Osteocyte (in vitro differentiated cells): ENCODE results near the gene EPB41L2. TPM values are rescaled to one million over a fixed set of nuclear protein-coding genes. Genes with fewer than 3 reads are reported as not detected.
A peak's percentile ranks its signal among the peaks of the same experiment; 100 is the strongest.

Experiments used
- DNase-seq: peaks from one replicate; pipeline ENCODE4 v3.0.0; 2021; ENCODE audit warnings: mixed read lengths; ENCODE audit not compliant: unreplicated experiment; ENCODE audit errors: extremely low spot score
- H3K27ac Mint-ChIP-seq: one replicate; pipeline ENCODE4 v1.8.0; 2021; ENCODE audit warnings: mild to moderate bottlenecking, mixed read lengths; ENCODE audit not compliant: unreplicated experiment
- H3K27me3 Mint-ChIP-seq: one replicate; pipeline ENCODE4 v1.8.0; 2021; ENCODE audit warnings: mixed read lengths; ENCODE audit not compliant: unreplicated experiment
- H3K36me3 Mint-ChIP-seq: one replicate; pipeline ENCODE4 v1.8.0; 2021; ENCODE audit warnings: mixed read lengths; ENCODE audit not compliant: unreplicated experiment
- H3K4me1 Mint-ChIP-seq: one replicate; pipeline ENCODE4 v1.8.0; 2021; ENCODE audit warnings: mixed read lengths; ENCODE audit not compliant: unreplicated experiment
- H3K4me3 Mint-ChIP-seq: one replicate; pipeline ENCODE4 v1.8.0; 2021; ENCODE audit warnings: mild to moderate bottlenecking, moderate library complexity, mixed read lengths; ENCODE audit not compliant: unreplicated experiment
- H3K9me3 Mint-ChIP-seq: one replicate; pipeline ENCODE4 v1.8.0; 2021; ENCODE audit warnings: mixed read lengths; ENCODE audit not compliant: unreplicated experiment
- total RNA-seq: library from RNA; stranded (reverse); gene quantifications from 2 replicates; pipeline ENCODE4 v1.2.1, GENCODE V29; 2021
- TF ChIP-seq, protein P1 (sequence below): fragments of 200-600 bp; sonication (generic); IDR thresholded peaks from 2 replicates; pipeline ENCODE4 v1.5.0; 2021; ENCODE audit warnings: antibody characterized with exemption, mild to moderate bottlenecking, moderate library complexity

The EPB41L2 gene
- total RNA-seq, 1 donor from 2014 or later = 65.3 TPM

DNA sequence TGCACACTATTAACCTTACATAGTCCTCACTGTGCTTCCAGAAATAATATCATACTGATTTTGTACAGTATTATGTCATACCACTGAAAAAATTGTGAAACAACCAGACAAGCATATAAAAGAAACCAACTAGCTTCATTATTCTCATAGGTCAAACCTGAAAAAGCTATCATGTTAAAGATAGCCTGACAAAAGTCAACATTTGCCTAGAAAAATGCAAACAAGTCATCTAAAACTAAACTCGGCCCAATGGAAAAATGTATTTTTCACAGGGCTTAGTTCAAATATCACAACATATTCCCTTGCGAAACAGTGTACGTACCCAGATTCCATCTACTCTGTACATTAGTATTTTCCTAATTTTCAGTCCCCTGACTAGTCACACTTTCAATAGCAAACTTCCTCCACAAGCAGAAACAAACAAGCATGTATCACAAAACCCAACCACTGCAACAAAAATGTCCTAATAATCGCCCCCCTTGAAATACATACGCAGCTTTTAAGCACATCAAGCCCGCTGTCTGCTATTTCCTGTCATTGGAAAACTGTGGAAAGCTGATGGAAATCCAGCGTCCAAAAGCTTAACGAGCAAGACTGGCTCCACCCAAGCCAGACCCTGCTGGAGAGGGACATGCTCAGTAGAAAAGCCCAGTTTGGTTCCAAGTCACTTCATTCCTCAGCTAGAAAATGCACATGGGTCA lies 93.1 kb downstream of the EPB41L2 start:
- TF ChIP-seq, protein P1, sequence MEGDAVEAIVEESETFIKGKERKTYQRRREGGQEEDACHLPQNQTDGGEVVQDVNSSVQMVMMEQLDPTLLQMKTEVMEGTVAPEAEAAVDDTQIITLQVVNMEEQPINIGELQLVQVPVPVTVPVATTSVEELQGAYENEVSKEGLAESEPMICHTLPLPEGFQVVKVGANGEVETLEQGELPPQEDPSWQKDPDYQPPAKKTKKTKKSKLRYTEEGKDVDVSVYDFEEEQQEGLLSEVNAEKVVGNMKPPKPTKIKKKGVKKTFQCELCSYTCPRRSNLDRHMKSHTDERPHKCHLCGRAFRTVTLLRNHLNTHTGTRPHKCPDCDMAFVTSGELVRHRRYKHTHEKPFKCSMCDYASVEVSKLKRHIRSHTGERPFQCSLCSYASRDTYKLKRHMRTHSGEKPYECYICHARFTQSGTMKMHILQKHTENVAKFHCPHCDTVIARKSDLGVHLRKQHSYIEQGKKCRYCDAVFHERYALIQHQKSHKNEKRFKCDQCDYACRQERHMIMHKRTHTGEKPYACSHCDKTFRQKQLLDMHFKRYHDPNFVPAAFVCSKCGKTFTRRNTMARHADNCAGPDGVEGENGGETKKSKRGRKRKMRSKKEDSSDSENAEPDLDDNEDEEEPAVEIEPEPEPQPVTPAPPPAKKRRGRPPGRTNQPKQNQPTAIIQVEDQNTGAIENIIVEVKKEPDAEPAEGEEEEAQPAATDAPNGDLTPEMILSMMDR = no peak
- DNase-seq = no peak
- peak overlapping the region; percentile 58 for H3K4me3 Mint-ChIP-seq

DNA sequence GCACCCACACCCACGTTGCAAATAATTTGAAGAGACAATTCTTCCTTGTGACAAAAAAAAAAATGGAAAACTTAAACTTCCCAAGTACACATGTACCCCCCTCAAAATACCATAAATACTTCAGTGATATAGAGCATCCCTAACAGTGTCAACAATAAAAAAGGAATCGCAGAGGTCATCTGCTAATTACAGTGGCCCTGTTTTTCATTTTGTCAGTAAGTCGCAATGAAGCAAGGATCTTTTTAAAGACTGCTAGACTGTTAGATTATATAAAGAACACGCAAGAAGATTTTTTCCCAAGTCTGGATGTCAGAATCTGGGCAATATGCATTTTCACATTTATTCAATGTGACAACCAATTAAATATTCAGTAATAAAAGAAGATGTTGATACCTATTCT lies 93.9 kb downstream of the EPB41L2 start:
- no peak for DNase-seq
- no peak overlapping the region for H3K4me3 Mint-ChIP-seq
- no peaks in the 10 kb centered on the region for H3K27me3 Mint-ChIP-seq
- H3K9me3 Mint-ChIP-seq = peaks cover 4% of the 10 kb centered on the region
- TF ChIP-seq, protein P1 = no peak
- no peaks in the 10 kb centered on the region for H3K36me3 Mint-ChIP-seq
- H3K4me1 Mint-ChIP-seq = peaks cover 47% of the 10 kb centered on the region
- peak overlapping the region; percentile 67 for H3K27ac Mint-ChIP-seq

More for the DNA sequence above, 93.1 kb downstream of the EPB41L2 start:
- no peaks in the 10 kb centered on the region for H3K36me3 Mint-ChIP-seq
- peaks cover 4% of the 10 kb centered on the region for H3K9me3 Mint-ChIP-seq
- H3K27me3 Mint-ChIP-seq = no peaks in the 10 kb centered on the region
- H3K27ac Mint-ChIP-seq = peak overlapping the region; percentile 67
- H3K4me1 Mint-ChIP-seq = peaks cover 47% of the 10 kb centered on the region

DNA sequence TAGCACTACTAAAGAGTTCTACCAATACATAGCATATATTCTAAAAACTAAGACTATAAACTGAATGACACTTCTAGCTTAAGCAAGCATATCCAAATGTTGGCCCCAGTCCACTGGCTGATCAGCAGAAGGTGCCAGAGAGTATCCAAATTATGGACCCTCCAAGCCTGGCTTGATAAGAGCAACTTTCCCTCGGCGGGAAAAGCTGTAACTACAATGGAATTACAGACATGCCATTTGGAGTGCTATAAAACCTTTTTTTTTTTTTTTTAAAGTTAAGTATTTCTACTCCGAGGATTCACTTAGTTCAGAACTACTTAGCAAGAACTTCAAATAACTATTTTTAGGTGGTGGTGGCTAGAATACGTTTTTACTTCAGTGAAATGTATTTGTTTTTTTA lies 94.6 kb downstream of the EPB41L2 start:
- Mint-ChIP-seq H3K27me3 (no peaks in the 10 kb centered on the region), H3K9me3 (peaks cover 4% of the 10 kb centered on the region), H3K4me1 (peaks cover 45% of the 10 kb centered on the region), H3K4me3 (no peak overlapping the region), H3K27ac (no peak overlapping the region), H3K36me3 (no peaks in the 10 kb centered on the region)
- TF ChIP-seq, protein P1 = no peak
- no peak for DNase-seq

DNA sequence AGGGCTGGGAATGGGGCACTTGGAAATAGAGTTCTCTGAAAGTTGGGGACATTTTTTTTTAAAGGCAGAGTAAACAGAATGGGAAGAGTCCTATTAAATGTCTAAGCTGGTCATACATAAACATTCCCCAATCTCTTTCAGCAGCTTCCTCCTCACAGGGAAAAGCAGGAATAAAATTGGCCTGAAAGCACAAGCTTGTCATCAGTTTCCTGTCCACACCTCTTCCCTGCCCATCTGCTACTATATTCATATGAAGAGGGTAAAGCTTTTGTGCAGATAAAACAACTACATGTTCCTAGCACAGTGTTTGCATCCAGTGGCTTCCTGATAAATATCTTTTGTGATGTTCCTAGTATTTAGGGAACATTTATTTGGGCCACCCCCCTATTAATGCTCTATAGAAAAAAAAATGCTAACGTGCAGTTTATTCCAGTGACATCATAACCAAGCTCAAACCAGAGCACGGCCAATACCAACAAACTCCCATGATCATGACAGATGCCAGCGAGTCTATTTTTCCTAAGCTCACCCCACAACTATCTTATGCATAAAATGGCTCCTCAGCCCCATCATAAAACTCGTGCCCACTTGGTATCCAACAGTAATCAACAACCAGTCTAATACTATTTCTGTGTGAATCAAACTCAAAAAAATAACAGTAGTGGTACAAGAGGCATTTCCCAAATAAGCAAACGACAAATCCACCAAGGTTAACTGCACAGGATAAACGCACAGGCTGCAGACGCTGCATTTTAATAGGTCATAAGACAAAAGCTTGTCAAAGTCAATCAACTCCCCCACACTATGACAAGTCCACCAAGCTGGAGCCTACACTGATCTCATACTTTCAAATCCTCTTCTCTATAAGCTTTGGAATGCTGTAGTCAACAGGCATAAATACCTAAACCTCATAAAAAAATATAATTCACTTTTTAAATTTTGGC lies 95.3 kb downstream of the EPB41L2 start:
- H3K9me3 Mint-ChIP-seq = peaks cover 4% of the 10 kb centered on the region
- no peak overlapping the region for H3K4me3 Mint-ChIP-seq
- no peak overlapping the region for H3K27ac Mint-ChIP-seq
- H3K27me3 Mint-ChIP-seq = no peaks in the 10 kb centered on the region
- H3K4me1 Mint-ChIP-seq = peaks cover 45% of the 10 kb centered on the region
- no peaks in the 10 kb centered on the region for H3K36me3 Mint-ChIP-seq
- no peak for DNase-seq
- TF ChIP-seq, protein P1 = no peak
